GM18498 (cell line): ENCODE measurements around the gene FTCD.
"Not testable (repeated sequence)": the region's sequence is repeated elsewhere in the genome, so short reads cannot be mapped to it uniquely, and the experiment has no call there.

Experiments used
- ATAC-seq: cut with Tn5 transposase; IDR thresholded peaks from one replicate; pipeline ENCODE4 v1.9.1; 2021; ENCODE audit warnings: mild to moderate bottlenecking, moderate library complexity; ENCODE audit not compliant: unreplicated experiment

The FTCD gene

DNA sequence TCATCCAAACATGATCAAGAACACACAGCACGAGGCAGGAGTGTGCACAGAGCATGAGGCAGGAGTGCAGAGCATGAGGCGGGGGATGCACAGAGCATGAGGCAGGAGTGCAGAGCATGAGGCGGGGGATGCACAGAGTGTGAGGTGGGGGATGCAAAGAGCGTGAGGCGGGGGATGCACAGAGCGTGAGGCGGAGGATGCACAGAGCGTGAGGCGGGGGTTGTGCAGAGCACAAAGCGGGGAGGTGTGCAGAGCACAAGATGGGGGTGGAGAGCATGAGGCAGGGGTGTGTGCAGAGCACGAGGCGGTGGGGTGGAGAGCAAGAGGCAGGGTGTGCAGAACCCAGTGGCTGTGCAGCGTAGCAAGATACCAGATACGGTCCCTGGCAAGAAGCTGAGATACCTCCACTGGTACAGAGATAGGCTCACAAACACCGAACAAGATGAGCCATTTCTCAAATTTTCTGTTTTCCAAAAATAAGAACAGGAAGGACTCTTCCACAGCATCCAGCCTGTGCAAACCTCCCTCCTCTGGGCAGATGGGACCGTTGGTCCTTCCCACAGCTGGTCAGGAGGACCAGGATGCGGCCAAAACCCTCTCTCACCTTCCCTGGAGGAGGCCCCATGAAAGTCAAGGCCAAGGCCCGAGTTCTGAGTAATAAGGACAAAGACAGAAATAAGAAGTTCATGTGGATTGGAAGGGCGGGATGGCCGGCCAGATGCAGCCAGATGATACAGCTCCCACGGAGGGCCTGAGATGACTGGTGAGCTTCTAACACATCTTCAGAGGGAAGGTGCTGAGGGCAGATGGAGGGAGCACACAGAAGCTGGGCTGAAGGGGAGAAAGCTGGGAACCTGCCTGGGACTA, 16.9 kb upstream of the FTCD start:
- no peak for ATAC-seq

- ATAC-seq, result no peak
These were observed 16.2 kb upstream of the FTCD start for GRCh38 chr21:46171585-46171984.

GRCh38 chr21:46170436-46171193, 15.2 kb upstream of the FTCD start:
- ATAC-seq, result not testable (repeated sequence)

- ATAC-seq, result no peak
These were observed 13.4 kb upstream of the FTCD start for GRCh38 chr21:46168659-46169386.

GRCh38 chr21:46168238-46168637, 12.9 kb upstream of the FTCD start:
- no peak for ATAC-seq

GRCh38 chr21:46165098-46165497, 9.7 kb upstream of the FTCD start:
- no peak for ATAC-seq

- no peak for ATAC-seq
These were observed 8.0 kb upstream of the FTCD start for GRCh38 chr21:46163380-46163779.

DNA sequence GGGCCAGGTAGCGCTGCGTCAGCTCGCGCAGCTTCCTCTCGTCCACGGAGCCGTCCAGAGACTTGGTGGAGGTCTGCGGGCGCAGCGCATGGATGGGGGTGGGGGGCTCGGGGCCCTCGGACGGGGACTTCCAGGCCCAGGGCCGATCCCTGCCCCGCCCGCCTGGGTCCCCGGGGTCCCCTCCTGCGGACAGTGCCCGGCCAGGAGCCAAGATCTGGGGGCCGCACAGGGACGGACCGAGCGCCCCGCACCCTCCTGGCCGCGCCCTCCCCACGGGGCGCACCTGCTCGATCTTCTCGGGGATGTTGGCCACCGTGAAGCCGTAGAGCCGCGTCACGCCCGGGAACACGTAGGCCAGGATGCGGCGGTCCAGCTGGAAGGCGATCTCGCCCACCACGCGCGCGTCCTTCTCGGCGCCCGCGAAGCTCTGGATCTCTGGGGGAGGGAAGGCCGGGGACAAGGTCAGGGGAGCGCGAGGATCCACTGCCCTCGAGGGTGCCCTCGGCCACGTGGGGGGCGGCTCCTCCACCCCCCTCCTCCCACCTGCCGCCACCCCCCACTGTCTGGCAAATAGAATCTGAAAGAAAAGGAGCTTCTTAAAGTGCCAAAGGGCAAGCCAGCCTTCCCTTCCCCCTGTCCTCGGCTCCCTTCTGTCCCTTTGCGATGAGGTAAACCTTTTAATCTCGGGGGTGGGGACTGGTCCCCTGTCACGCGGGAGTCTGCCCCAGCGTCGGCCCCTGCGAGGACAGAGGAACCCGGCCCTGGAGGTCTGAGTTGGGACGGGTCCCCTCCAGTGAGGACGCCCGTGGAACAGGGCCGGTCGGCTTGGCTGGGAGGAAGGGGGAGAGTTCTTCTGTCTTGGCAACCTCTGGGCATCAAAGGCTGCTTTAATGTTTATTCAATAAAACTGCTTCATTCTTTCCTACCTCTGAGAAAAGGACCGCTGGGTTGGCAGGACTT, 6.5 kb upstream of the FTCD start:
- ATAC-seq, result no peak

GRCh38 chr21:46160907-46161632, 5.7 kb upstream of the FTCD start:
- no peak for ATAC-seq

DNA sequence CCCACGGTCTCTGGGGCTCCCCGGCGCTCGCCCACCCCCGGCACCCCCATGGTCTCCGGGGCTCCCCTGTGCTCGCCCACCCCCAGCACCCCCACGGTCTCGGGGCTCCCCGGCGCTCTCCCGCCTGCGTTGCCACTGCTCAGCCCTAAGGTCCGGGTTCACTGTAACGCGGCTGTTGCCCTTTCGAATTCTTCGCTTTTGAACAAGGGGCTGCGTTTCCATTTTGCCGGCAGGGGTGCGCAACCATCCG, 5.2 kb upstream of the FTCD start:
- no peak for ATAC-seq

GRCh38 chr21:46159841-46160656, 4.7 kb upstream of the FTCD start:
- ATAC-seq, result no peak

- no peak for ATAC-seq
These were observed 4.0 kb upstream of the FTCD start for GRCh38 chr21:46159390-46159789.

- ATAC-seq, result no peak
These were observed 3.4 kb upstream of the FTCD start for GRCh38 chr21:46158666-46159300.

DNA sequence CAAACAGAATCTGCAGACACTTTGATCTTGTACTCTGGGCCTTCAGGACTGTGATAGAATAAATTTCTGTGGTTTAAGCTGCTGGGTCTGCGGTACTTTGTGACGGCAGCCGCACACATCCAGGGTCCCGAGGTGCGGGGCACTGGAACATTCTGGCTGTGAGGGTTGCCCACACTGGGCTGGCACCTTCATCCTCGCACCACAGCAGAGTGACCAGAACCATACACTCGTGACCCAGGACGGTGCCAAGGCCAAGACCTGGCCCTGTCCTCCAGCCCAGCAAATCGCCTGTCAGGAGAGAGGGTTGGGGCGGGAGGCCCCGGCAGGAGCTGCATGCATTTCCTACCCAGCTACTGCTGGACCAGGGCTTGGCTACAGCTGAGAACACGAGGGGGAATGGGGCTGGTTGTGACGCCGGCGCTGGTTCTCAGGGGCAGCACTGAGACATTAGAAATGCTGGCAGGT, 2.6 kb upstream of the FTCD start:
- no peak for ATAC-seq

DNA sequence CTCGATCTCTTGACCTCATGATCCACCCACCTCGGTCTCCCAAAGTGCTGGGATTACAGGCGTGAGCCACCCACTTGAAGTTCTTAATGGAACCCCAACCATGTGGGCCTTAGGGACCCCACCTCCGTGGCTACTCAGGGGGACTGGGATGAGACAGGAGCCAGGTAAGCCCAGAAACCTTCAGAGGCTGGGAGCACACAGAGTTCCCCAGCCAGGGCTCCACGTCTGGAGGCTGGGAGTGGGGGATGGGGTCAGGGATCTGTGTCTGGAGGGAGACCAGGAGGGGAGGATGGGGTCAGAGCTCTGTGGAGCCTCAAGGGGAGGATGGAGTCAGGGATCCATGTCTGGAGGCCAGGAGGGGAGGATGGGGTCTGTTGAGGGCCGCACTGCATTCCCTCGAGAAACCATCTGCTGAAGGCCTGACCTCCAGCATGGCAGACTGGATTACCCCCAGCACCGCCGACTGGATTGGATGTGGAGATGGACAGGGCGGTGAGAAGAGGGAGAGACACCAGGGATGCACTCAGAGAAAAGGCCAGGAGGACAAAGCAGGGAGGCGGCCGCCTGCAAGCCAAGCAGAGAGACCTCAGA, 2.1 kb upstream of the FTCD start:
- no peak for ATAC-seq

DNA sequence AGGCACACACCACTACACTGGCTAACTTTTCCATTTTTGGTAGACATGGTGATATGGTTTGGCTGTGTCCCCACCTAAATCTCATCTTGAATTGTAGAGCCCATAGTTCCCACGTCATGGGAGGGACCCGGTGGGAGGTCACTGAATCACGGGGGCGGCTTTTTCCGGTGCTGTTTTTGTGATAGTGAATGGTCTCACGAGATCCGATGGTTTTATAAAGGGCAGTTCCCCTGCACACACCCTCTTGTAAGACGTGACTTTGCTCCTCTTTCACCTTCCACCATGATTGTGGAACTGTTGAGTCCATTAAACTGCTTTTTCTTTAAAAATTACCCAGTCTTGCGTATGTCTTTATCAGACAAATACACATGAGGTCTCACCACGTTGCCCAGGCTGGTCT, 1.3 kb upstream of the FTCD start:
- ATAC-seq, result no peak

GRCh38 chr21:46156378-46156645, 933 bp upstream of the FTCD start:
- ATAC-seq, result no peak

DNA sequence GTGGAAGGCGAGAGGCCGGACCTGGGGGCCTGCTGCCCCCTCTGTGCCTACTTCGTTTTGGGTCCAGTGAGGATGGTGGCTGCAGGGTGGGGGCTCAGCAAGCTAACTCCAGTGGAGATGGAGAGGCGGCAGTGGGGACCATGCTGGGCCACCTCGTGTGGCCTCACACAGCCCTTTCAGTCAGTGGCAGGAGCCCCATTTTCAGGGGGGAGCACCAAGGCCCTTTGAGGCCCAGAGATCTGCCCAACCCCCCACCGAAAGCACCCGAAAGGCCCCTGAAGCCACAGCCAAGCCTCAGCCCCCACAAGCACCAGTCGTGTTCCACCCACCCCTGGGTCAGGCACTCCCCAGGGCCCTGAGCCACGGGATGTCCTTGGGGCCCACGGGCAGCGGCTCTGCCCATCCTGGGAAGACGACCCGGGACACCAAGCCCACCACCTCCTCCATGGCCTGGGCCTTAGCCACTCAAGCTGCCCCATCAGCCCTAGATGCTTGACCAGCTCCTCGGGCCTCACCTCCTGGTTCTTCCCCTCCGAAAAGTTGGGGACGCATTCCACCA, 345 bp downstream of the FTCD start:
- ATAC-seq, result no peak
